Activated T-cell treated with anti-CD3 and anti-CD28 coated beads for 48 hours (primary cell): ENCODE data around the gene XAF1.
"Not testable (repeated sequence)": the region's sequence is repeated elsewhere in the genome, so short reads cannot be mapped to it uniquely, and the experiment has no call there.

ENCODE experiments used
- DNase-seq: peaks from one replicate; pipeline ENCODE4 v3.0.0-alpha.2; 2020; ENCODE audit warnings: low read depth

The XAF1 gene, protein sequence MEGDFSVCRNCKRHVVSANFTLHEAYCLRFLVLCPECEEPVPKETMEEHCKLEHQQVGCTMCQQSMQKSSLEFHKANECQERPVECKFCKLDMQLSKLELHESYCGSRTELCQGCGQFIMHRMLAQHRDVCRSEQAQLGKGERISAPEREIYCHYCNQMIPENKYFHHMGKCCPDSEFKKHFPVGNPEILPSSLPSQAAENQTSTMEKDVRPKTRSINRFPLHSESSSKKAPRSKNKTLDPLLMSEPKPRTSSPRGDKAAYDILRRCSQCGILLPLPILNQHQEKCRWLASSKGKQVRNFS

GRCh38 chr17:6755731-6756184 lies at the start of gene XAF1:
Gene XAF1 (plus strand): TSS chr17:6756046. CDS start chr17:6756079, 33 bp downstream.
- DNase-seq, result no peak

DNA sequence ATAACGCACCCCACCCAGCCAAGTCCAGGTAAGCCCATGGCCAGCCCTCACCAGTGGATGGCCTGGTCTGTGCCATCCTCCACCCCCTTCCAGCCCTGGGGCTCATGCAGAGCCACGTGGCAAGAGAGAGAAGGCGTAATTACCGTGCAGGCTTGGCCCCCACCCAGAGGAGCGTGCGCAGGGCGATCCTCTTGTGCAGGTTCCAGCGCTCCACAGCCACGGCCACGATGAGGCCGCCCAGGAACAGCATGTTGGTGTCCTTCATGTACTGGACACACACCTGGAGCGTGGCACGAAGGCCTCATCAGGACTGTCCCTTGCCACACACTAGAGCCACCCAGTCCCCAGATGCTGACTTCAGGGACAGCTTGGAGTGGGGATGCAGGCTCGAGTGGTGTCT lies 49.3 kb upstream of the XAF1 start:
- DNase-seq, result no peak

DNA sequence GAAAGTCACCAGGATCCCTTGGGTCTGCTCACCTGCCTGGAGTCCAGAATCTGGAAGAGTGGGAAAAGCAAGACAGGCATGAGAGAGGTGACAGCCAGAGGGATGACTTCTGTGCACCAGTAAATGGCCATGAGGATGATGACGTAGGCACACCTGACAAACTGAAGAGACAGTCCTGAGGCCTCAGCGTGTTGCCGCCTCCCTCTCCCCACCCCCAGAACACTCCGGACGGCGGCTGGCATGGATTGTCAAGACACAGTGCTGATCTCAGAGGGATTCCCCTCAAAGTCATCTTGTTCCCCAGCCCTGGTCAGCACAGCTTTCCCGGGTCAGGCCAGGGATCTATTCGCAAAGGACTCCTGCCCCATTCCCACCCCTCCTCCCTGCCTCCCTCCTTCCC lies 48.9 kb upstream of the XAF1 start:
- no peak for DNase-seq

DNA sequence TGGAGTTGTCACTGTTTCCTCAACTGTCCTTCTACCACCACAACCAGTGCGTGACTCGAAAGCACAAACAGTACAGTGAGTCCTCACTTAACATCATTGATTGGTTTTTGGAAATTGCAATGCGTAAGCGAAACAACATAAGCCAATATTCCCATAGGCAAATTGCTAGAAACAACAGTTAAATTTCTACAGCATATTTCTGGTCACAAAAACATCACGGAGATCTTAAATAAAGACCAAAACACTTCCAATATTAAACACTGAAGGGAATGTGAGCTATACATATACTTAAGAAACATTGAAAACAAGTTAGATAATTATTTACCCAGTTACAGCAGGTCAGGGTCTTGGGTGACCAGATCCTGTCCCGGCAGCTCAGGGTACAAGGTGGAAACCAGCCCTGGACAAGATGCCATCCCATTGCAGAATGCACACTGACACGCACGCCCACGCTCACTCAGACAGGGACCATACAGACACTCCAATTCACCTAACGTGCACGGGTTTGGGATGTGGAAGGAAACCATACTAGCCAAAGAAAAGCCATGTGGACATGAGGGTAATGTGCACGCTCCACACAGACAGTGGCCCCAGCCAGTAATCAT lies 47.4 kb upstream of the XAF1 start:
- no peak for DNase-seq

- no peak for DNase-seq
Observed at GRCh38 chr17:6710317-6710716, 45.5 kb upstream of the XAF1 start.

DNA sequence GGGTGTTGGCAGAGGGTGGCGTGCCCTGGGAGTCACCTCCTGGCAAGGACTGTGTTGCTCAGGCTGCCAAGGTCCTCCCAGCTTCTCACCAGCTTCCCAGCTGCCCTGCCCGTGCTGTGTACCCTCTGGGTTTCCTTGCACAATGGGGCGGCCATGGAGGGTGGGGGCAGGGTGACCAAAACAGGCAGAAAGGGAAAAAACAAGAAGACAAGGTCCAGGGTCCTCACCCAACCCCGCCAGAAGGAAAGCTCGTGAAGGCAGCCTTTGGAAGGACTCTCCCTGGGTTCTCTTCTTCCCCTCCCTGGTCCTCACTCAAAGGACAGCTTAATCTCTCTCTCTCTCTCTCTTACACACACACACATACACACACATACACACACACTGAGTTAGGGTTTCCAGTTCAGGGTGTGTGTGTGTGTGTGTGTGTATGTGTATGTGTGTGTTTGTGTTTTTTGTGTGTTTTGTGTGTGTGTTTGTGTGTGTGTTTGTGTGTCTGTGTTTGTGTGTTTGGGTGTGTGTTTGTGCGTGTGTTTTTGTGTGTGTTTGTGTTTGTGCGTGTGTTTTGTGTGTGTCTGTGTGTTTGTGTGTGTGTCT lies 44.7 kb upstream of the XAF1 start:
- no peak for DNase-seq

DNA sequence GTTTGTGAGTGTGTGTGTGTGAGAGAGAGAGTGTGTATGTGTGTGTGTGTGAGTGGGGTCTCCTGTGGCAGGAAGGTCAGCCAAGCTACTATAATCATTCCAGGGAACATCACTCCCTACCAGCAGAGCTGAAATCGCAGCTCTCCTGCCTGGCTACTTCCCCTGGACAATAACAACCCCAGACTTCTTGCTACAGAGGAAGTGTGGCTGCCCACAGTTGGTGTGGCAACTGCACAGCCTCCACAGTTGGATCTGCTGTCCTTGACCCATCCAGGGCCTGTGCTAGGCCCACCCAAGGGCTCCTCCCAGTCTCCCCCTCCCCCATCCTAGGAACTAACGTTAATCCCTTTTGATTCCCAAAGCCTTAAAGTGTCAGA lies 44.2 kb upstream of the XAF1 start:
- no peak for DNase-seq

- no peak for DNase-seq
Observed at GRCh38 chr17:6712058-6712853, 43.6 kb upstream of the XAF1 start.

GRCh38 chr17:6712854-6713129 lies 43.1 kb upstream of the XAF1 start:
- no peak for DNase-seq

DNA sequence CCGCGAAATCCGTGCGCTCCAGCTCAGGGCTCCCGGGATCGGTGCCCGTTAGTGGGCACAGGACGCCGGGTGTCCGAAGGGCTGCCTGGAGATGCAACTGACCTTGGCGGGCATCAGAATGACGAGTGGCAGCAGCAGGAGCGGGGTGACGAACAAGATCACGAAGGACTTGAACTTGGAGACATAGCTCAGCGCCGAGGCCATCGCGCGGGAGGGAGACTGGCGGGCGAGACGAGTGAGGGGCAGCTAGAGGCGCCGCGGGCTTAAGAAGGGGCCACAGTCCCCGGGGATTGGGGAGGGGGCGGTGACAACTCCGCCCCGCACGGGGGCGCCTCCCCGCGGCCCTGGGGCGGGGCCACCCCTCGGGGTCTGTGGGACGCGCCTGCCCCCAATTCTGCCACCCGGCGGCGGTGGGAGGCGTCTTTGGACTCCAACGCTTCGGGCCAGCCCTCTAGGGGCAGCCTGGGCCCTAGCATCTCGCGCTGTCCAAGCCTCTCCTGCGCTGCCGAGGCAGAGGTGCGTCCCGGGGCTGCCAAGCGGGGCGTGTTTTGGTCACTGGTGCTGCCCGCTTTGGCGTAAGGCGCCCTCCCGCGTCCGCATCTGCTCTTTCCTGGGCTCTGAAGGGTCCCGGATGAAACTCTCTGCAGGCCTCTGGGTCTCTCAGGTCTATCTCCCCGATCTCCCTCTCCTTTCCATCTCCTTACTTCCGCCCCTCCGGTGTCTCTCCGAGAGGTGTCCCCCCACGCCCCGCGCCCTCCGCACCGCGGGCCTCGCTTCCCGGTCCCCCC lies 42.5 kb upstream of the XAF1 start, which contains the start of gene SLC13A5:
SLC13A5 (minus strand) TSS at position 240 of the 788 bp plus-strand sequence; CDS start at position 204, 36 bp downstream.
- peak; percentile 19 for DNase-seq

- no peak for DNase-seq
Observed at GRCh38 chr17:6713918-6714271, 42.0 kb upstream of the XAF1 start.

DNA sequence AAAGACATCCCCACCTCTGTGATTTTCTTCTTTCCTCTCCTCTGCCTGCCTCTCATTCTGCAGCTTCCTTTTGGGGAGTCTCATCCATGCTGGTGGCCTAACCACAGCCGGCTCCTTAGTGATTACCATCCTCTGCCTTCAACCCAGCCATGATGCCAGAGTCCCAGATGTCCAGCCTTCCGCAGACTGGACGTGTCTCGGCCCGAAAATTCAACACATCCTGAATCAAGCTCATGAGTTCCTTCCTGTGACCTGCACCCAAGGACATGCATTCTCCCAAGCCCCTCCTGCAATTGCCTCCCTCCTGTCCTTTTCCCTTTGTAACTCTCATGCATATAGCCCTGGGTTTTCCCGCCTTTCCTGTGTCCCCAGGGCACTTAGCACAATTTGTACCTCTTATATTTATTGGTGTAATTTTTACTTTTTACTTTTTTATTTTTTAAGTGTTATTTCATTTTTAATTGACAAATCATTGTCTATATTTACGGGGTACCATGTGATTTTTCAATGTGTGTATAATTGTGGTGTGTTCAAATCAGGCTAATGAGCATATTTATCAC lies 41.5 kb upstream of the XAF1 start:
- DNase-seq, result no peak

DNA sequence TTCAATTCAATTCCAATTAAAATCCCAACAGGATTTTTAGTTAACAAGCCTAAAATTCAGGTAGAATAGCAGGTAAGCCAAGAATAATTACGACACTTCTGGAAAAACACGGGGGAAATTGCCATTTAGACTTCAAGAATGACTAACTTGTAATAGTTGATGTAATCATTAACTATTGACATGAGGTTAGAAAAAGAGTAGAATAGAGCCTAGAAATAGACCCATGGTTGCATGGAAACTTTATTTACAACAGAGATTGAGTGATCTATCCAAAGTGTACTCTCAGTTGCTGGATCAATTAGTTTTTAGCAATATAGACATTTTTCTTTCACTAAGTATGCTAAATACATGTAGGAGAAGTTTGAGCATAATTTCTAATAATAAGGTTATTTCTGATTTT lies 39.1 kb upstream of the XAF1 start:
- no peak for DNase-seq

DNA sequence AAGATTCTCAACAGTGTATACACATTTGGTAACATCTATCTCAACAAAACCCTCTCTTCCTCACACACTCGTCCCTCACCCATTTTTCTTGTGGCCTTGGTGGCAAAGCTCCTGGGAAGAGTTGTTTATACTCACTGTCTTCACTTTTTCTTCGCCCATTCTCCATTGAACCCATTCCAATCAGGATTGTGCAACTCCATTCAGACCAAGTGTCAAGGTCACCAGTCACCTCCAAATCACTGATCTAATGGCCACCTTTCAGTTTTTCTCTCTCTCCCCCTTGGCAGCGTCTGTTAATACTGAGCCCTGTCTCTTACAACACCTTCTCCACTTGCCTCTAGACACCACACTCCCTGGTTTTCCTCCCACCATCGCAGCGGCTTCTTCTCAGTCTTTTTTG lies 34.1 kb upstream of the XAF1 start:
- no peak for DNase-seq

- DNase-seq, result no peak
Observed at GRCh38 chr17:6724009-6724408, 31.8 kb upstream of the XAF1 start.

DNA sequence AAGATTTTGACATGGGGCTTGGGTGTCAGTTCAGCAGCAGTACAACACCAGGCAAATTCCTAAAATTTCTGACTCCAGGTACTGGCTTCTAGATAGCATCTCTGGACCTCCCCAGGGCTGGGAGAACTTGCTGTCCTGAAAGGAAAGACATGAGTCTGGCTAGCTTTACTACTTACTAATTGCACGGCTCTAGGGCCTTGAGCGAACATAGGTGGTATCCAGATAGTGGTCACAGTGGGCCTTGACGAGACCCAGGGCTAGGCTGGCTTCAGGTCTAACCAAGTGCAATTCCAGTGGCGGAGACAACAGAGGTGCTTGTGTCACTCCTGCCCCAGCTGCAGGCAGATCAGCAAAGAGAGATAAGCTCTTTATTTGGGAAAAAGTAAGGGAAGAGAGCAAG lies 26.3 kb upstream of the XAF1 start:
- DNase-seq, result no peak

GRCh38 chr17:6746665-6747064 lies 9.2 kb upstream of the XAF1 start:
- not testable (repeated sequence) for DNase-seq

DNA sequence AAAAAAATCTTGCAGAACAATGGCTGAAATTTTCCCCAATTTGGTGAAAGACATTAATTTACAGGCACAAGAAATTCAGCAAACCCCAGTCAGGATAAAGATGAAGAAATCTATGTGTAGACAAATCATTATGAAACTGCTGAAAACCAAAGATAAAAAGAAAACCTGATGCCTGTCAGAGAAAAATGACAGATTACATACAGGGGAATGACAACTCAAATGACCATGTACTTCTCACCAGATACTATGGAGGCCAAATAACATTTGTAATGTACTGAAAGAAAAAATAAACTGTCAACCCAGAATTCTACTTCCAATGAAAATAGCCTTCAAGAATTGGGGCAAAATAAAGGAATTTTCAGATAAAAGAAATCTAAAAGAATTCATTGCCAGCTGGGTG lies 7.2 kb upstream of the XAF1 start:
- DNase-seq, result no peak

DNA sequence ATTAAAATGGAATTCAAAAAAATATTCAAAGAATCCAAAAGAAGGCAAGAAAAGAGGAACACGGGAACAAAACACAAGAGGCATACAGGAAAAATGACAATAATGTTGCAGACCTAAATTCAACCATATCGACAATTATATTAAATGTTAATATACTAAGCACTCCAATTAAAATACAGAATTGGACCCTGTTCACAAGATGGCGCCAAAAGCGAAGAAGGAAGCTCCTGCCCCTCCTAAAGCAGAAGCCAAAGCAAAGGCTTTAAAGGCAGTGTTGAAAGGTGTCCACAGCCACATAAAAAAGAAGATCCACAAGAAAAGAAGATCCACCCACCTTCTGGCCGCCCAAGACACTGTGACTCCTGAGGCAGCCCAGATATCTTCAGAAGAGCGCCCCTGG lies 6.3 kb upstream of the XAF1 start:
- no peak for DNase-seq

DNA sequence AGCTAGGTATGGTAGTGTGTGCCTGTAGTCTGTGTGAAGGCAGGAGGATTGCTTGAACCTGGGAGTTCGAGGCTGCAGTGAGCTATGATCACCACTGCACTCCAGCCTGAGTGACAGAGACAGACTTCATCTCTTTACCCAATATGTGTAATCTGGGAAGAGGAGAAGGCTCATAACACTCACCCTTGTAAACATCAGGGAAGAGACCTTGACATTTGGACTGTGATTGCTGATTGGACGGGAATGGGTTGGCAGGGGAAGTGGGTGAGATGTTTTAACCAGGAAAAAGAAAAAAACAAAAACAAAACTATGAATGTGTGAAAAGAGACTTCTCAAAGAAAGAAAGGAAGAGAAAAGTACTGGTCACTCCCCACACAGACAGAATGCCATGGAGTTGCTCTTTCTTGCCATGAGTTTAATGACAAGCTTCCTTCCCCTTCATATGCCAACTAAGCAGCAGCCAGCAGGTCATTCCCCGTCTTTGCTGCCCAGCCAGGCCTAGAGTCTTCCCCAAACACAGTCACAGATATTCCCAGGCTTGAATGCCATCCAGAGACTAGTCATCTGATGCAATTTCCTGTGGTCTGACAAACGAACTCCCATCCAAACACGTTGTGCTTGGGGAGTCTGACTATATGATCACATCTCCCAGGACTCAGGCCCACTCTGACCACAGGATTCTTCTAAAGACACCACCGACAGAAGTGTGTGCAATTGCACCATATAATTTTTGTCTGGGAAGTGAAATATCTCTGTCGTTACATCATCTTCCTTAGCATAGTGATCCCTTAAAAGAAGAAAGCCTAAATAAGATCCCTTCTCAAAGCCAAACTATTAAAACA lies 3.6 kb upstream of the XAF1 start:
- DNase-seq, result no peak

DNA sequence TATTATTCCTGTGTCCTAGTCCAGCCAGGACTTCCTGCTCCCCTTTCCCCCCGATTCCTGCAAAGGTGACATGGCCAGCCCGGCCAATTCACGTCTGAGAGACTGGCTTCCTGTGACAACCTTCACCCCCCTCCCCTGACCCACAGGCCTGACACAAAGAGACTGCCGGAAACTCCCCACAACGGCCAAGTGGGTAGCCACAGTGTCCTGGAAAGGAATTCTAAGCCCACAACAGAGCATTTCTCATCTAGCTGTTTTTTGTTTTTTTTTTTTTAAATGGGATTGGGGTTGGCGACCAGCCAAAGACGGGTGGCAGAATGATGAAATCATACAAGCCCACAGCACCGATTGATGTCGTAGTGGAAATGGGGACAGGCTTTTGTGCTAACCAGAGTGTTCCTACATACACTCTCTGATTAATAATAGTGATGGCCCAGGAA lies 2.8 kb upstream of the XAF1 start:
- no peak for DNase-seq
